ENCODE data around the gene NDNF.

NDNF gene

DNA sequence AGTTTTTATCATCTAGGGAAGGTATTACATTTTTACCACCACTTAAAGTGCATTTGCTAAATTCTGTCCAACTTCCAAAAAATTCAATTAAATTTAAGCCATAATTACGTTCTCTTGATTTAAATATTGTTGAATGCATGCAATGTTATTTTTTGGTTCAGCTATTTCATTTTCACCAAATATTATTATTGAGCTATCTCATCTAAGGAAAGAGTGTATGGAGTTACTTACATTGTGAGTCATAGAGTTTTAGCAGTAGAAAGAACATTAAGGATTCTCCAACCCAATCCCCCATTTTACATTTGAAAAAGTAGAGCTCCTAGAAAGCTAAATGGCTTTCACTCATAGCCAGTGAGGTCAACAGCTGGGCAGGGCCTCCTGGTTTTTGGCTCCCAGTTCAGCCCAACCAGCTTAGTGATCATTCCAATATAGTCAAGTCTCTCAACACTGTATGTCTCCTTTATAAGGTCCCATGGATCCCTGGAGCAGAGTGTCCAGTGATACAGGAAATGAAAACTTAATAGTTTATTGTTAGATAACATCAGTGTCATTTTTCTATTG is 60.5 kb downstream of the NDNF start:
- no peak for DNase-seq

DNA sequence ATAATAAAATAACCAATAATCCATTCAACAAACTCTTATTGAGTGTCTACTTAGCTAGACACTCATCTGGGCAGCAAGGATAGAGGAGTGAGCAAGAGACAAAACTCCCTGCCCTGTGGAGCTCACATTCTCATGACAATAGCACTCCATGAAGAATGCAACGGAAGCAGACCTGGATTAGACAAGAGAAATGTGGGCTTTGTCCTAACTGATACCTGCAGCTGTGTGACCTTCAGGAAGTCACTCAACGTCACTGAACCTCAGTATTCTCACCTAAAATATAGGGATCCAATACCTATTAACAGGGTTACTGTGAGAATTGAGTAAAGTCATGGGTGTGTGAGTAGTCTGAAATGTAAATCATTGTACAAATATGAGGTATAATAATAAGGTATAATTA is 61.2 kb downstream of the NDNF start:
- DNase-seq, result no peak

DNA sequence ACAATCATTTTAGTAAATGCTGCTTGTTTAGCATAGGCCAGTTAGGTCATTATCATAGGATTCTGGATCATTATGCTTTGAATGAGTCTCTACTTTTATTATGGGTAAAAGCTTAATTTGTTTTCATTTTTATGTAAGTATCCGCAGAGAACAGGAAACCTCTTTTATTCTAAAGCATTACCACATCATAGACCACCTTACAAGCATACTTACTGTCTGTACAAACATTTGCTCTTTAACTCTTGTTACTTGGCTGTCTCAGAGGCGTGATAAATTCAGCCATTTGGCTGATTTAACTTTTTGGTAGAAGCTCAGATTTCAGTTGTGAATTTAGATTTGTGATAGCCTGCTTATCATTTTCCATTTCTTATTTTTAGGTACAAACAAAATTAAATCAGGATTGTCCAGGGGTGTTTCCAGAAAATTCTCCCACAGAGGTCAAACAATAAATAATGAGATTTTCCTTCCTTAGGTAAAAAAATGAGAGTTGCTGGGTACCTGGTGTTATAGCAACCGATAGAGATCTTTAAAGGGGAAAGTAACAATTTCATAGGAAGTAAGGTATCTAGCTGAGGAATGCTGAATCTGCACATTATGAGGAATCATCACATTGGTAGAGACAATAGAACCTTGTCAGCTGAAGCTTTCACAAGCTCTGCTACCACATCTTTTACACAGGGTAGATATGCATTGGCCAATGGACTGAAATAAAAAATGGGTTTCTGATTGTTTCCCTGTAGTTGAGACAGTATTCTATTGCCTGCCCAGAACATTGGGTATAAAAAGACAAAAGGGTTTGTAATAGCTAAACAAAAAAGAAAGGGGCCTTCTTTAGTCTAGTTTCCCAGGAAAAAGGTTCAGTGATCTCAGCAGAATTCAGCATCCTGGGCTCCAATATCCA is 62.5 kb downstream of the NDNF start:
- DNase-seq, result no peak

DNA sequence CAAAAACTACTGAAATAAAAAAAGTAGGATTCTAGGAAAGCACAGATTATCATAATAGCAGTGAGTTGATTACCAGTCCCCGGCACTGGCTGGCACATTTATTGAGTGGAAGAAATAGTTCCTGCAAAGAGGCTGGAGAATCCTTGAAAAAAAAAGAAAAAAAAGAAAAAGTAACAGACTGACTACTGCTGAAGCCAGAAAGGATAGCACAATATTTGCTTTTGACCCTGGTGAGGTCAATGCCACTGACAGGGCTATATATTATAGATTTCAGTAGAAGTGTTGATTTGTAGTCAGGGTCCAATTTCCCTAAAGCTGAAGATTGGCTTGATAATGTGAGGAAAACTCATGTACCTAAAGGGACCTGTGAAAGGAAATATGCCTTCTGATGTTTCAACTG is 64.7 kb downstream of the NDNF start:
- DNase-seq, result no peak

DNA sequence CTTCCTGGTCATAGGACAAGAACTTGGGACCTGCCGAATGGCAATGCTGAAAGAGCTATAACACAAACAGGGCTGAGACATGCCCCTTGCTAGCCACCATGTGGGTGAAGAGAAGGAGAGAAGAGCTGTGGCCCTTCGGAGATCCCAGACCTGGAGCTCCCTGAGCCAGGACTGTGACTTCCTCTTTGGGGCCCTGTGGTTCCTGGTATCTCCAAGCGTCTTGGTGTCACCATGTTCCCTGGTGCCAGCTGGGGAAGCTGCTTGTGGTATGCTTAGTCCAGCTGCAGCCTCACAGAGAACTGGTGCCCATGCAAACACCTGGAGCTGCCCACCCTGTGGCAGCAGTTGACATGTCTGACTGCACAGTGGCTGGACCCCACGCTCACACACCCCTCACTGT is 68.5 kb downstream of the NDNF start:
- no peak for DNase-seq

DNA sequence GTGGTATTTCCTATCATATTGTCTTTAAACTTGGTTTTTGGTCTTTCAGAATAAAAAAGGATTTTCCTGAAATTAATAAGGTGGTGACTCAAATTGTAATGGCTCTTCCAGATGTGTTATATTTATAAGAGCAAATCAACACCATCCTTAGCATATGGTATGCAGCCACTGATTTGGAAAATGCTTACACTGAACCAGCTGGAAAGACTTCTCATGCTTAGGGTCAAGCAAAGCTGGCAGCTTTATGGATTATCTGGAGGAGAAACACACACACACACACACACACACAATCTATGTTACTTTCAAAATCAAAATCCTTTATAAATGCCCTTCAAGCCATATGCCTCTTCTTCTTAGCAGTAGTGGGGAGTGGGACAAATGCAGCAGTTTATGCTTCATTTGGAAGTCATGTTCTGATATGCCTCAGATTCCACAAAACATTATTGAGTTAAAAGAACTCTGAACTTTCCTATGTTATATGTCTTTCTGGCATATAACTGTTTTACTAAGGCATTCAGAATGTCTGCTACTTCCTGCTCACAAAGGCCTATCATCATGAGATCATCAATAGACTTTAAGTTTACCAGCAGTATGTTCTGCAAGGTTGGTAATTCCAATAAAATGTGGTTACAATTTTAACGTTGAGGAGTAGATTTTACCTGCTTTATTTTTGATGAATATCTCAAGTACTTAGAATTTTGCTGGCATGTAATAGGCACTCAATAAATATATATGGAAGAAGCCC is 76.9 kb downstream of the NDNF start:
- no peak for DNase-seq

DNA sequence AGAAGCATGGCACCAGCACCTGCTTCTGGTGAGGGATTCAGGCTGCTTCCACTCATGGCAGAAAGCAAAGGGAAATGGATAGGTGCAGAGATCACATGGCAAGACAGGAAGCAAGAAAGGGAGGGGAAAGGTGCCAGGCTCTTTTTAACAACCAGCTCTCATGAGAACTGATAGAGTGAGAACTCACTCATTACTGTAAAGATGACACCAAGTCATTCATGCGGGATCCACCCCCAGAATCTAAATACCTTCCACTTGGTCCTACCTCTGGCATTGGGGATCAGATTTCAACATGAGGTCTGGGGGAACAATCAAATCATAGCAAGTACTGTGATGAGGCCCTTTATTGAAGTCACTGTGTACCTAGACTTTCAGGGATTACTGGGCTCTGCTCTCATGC is 77.8 kb downstream of the NDNF start:
- DNase-seq, result no peak

DNA sequence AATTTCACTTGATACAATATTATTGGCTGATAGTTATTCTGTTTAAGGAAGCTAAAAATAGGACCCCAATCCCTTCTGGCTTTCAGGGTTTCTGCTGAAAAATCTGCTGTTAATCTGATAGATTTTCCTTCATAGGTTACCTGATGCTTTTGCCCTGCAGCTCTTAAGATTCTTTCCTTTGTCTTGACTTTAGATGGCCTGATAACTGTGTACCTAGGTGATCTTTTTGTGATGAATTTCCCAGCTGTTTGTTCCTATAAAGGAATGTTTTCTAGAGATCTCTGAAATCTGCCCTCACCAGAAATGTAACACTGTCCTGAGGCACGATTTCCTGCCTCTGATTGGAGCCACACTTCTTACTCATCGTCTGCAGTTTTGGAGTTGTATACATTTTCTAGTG is 80.5 kb downstream of the NDNF start:
- DNase-seq, result no peak

DNA sequence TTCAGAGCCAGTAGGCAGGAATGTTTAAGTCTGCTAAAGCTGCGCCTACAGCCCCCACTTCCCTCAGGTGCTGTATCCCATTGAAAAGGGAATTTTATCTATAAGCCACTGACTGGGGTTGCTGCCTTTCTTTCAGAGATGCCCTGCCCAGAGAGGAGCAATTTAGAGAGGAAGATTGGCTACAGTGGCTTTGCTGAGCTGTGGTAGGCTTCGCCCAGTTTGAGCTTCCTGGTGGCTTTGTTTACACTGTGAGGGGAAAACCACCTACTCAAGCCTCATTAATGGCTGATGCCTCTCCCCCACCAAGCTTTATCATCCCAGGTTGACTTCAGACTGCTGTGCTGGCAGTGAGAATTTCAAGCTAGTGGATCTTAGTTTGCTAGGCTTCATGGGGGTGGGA is 82.1 kb downstream of the NDNF start:
- DNase-seq, result no peak
